Measurements from ENCODE around the gene TGM4. TPM values are rescaled to one million over a fixed set of nuclear protein-coding genes. Genes with fewer than 3 reads are reported as not detected.

The TGM4 gene
- total RNA-seq, 1 donor from 2014 or later = under 0.01 TPM

DNA sequence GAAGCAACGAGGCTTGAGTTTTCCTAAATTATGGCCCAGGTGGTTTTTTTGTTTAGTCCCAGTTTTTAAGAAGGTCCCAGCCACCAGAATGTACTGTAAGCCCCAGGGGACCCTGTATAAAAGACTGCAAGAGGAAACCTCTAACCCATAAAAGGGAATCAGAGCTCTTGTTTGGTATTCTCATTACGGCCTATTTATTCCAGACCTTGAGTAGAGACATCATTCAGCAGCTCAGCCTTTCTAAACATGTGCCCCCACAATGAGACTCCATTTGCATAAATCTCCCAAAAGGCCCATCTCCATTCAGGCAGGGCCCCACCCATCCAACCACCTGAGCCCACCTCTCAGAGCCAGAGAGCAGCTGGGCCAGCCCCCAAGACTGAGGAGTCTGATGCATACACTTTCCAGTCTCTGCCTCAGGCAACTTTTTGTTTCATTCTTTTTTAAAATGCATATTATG lies 75.9 kb downstream of the TGM4 start:
- Histone ChIP-seq H3K36me3 (ENCODE audit: control insufficient read depth, insufficient read depth, low read length) (peaks cover 4% of the 10 kb centered on the region), H3K4me3 (ENCODE audit: low read depth, low read length) (no peak overlapping the region), H3K27me3 (ENCODE audit: control insufficient read depth, insufficient read depth, low read length) (no peaks in the 10 kb centered on the region)
- DNase-seq (ENCODE audit: low read depth) = no peak
- TF ChIP-seq, protein P1, sequence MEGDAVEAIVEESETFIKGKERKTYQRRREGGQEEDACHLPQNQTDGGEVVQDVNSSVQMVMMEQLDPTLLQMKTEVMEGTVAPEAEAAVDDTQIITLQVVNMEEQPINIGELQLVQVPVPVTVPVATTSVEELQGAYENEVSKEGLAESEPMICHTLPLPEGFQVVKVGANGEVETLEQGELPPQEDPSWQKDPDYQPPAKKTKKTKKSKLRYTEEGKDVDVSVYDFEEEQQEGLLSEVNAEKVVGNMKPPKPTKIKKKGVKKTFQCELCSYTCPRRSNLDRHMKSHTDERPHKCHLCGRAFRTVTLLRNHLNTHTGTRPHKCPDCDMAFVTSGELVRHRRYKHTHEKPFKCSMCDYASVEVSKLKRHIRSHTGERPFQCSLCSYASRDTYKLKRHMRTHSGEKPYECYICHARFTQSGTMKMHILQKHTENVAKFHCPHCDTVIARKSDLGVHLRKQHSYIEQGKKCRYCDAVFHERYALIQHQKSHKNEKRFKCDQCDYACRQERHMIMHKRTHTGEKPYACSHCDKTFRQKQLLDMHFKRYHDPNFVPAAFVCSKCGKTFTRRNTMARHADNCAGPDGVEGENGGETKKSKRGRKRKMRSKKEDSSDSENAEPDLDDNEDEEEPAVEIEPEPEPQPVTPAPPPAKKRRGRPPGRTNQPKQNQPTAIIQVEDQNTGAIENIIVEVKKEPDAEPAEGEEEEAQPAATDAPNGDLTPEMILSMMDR (IDR thresholded peaks at IDR 0.05; ENCODE audit: insufficient read depth, low read length, severe bottlenecking) = no peak
- no peak for FAIRE-seq

- no peak overlapping the region for H3K4me3 ChIP-seq (ENCODE audit: low read depth, low read length)
- FAIRE-seq = peak; percentile 92
- no peaks in the 10 kb centered on the region for H3K27me3 ChIP-seq (ENCODE audit: control insufficient read depth, insufficient read depth, low read length)
- peaks cover 5% of the 10 kb centered on the region for H3K36me3 ChIP-seq (ENCODE audit: control insufficient read depth, insufficient read depth, low read length)
- no peak for DNase-seq (ENCODE audit: low read depth)
- TF ChIP-seq, protein P1 (IDR thresholded peaks at IDR 0.05; ENCODE audit: insufficient read depth, low read length, severe bottlenecking) = no peak
These were observed 78.3 kb downstream of the TGM4 start for GRCh38 chr3:44952689-44953088.

DNA sequence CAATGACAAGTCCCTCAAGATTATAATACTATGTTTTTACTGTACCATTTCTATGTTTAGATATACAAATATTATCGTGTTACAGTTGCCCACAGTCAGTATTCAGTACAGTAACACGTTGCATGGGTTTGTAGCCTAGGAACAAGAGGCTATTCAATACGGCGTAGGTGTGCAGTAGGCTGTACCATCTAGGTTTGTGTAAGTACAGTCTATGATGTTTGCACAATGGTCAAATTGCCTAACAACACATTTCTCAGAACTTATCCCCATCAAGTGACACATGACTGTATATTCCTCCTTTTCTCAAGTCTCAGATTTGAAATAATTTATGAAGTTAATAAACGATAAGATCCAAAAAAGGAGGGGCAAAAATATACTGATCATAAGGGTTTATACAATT lies 79.9 kb downstream of the TGM4 start:
- Histone ChIP-seq H3K27me3 (ENCODE audit: control insufficient read depth, insufficient read depth, low read length) (no peaks in the 10 kb centered on the region), H3K36me3 (ENCODE audit: control insufficient read depth, insufficient read depth, low read length) (peaks cover 6% of the 10 kb centered on the region), H3K4me3 (ENCODE audit: low read depth, low read length) (no peak overlapping the region)
- no peak for FAIRE-seq
- DNase-seq (ENCODE audit: low read depth) = no peak
- TF ChIP-seq, protein P1 (IDR thresholded peaks at IDR 0.05; ENCODE audit: insufficient read depth, low read length, severe bottlenecking) = no peak

GRCh38 chr3:44954962-44955361 lies 80.6 kb downstream of the TGM4 start:
- H3K36me3 ChIP-seq (ENCODE audit: control insufficient read depth, insufficient read depth, low read length) = peaks cover 6% of the 10 kb centered on the region
- peak; percentile 64 for DNase-seq (ENCODE audit: low read depth)
- no peaks in the 10 kb centered on the region for H3K27me3 ChIP-seq (ENCODE audit: control insufficient read depth, insufficient read depth, low read length)
- FAIRE-seq = peak; percentile 50
- TF ChIP-seq, protein P1 (IDR thresholded peaks at IDR 0.05; ENCODE audit: insufficient read depth, low read length, severe bottlenecking) = no peak
- H3K4me3 ChIP-seq (ENCODE audit: low read depth, low read length) = no peak overlapping the region

DNA sequence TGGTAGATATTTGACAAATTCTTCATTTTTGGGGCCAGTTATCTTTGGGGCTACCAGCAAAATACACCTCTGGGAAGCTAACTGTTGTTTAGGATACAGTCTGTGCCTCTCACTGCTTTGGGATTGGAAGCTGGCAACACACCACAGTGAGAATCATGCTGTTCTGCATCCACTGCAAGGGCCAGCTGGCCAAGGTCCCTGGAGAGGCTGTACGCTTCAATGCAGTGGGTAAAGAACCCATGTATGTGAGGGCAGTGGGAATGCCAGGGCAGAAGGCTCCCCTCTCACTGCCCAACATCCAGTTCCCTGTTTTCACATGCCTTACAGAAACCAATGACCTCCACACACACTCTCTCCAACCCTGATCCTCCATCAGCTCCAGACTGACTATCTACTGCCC lies 81.5 kb downstream of the TGM4 start:
- TF ChIP-seq, protein P1 (IDR thresholded peaks at IDR 0.05; ENCODE audit: insufficient read depth, low read length, severe bottlenecking) = no peak
- no peaks in the 10 kb centered on the region for H3K27me3 ChIP-seq (ENCODE audit: control insufficient read depth, insufficient read depth, low read length)
- DNase-seq (ENCODE audit: low read depth) (no peak), FAIRE-seq (peak; percentile 36)
- H3K36me3 ChIP-seq (ENCODE audit: control insufficient read depth, insufficient read depth, low read length) = peaks cover 6% of the 10 kb centered on the region
- no peak overlapping the region for H3K4me3 ChIP-seq (ENCODE audit: low read depth, low read length)

- Histone ChIP-seq H3K4me3 (ENCODE audit: low read depth, low read length) (no peak overlapping the region), H3K36me3 (ENCODE audit: control insufficient read depth, insufficient read depth, low read length) (peaks cover 6% of the 10 kb centered on the region), H3K27me3 (ENCODE audit: control insufficient read depth, insufficient read depth, low read length) (no peaks in the 10 kb centered on the region)
- TF ChIP-seq, protein P1 (IDR thresholded peaks at IDR 0.05; ENCODE audit: insufficient read depth, low read length, severe bottlenecking) = no peak
- DNase-seq (ENCODE audit: low read depth) (no peak), FAIRE-seq (no peak)
These were observed 83.6 kb downstream of the TGM4 start for GRCh38 chr3:44957986-44958385.

All from bronchial epithelial cell (primary cell).